Measurements from ENCODE around the gene CD47. TPM values are rescaled to one million over a fixed set of nuclear protein-coding genes. Genes with fewer than 3 reads are reported as not detected.
A peak's percentile ranks its signal among the peaks of the same experiment; 100 is the strongest.

The CD47 gene
- total and polyA plus RNA-seq, 10 of the 15 experiments (the other 5 are each of a cell fraction or from before 2014, with no cell fraction given): 22.9 to 175 (median 81.1) TPM

GRCh38 chr3:108088697-108089096, 2.1 kb downstream of the CD47 start:
- no peaks in the 10 kb centered on the region; the same call in 1 of the 2 replicates for H4K20me1 ChIP-seq (ENCODE audit: control insufficient read depth, insufficient read depth)
- ATAC-seq (peak; percentile 56), FAIRE-seq (peak; percentile 38), DNase-seq (ENCODE audit: low read depth, low spot score) (peak; percentile 71)
- peaks cover 12% of the 10 kb centered on the region; the same call in 1 of the 2 replicates for H3K4me1 ChIP-seq (ENCODE audit: control insufficient read depth, insufficient read depth, low read length)
- H3K4me2 ChIP-seq (ENCODE audit: control insufficient read depth, insufficient read depth): peak overlapping the region; percentile 83
- in situ Hi-C loops (cut with MboI): no loop called here
- H3K27ac ChIP-seq (ENCODE audit: control insufficient read depth, insufficient read depth): peak overlapping the region; percentile 95
- ChIA-PET RAD21 (ENCODE audit: unreplicated experiment) (interaction anchor here (1.1 to 3.3 kb wide), 3 partner anchors 12 to 134 kb away, joined by 3 to 23 read pairs (median 7); no protein-coding TSS in a partner anchor), POLR2A (interaction anchor here (1.0 to 2.5 kb wide), 3 partner anchors 12 to 37 kb away, joined by 3 to 17 read pairs (median 3); no protein-coding TSS in a partner anchor), SMC1A (ENCODE audit: uncharacterized antibody, unreplicated experiment) (interaction anchor here (0.6 to 5.0 kb wide), 9 partner anchors 8 to 219 kb away, joined by 3 to 31 read pairs (median 10); no protein-coding TSS in a partner anchor), CTCF (interaction anchor here (0.6 to 2.0 kb wide), 4 partner anchors 12 to 212 kb away, joined by 3 to 12 read pairs (median 5); no protein-coding TSS in a partner anchor)
- H2AFZ ChIP-seq (ENCODE audit: control insufficient read depth, low read depth, low read length): no peak overlapping the region
- H3K4me3 ChIP-seq: peak overlapping the region; percentile 95
- no peaks in the 10 kb centered on the region for H3K9me3 ChIP-seq (replicated peaks; ENCODE audit: control insufficient read depth, insufficient read depth, low read length)
- WGBS (ENCODE audit: insufficient coverage, insufficient replicate concordance, low lambda C conversion rate, missing lambda C conversion rate): 2% methylated on average over 2 of the region's 2 CpGs
- BruUV-seq (replicated peaks): no TSS peak
- peak overlapping the region; percentile 96 for H3K9ac ChIP-seq (ENCODE audit: control insufficient read depth, insufficient read depth, low read length)
- no peaks in the 10 kb centered on the region for H3K27me3 ChIP-seq (replicated peaks in 1 of 2; ENCODE audit: control insufficient read depth in 2 of 2, insufficient read depth in 2 of 2, low read length in 1 of 2)
- H3K36me3 ChIP-seq (ENCODE audit: control insufficient read depth in 2 of 2, insufficient read depth in 2 of 2, low read length in 1 of 2): peaks cover 0 to 2% of the 10 kb centered on the region in 2 experiments; a peak in 2 of 4 replicates
- H3K79me2 ChIP-seq (ENCODE audit: control insufficient read depth, insufficient read depth, low read length): peaks cover 81% of the 10 kb centered on the region
- intact Hi-C loops (cut with micrococcal nuclease; ENCODE audit: unreplicated experiment): loop anchor here (1.0 to 5.0 kb wide), 3 partner anchors 36 to 319 kb away; no protein-coding TSS in a partner anchor
- TF ChIP-seq KDM1A (IDR thresholded peaks at IDR 0.05; ENCODE audit: borderline replicate concordance) (no peak), BHLHE40 (IDR thresholded peaks at IDR 0.05; ENCODE audit: borderline replicate concordance in 1 of 2, low read depth in 2 of 2, low read length in 1 of 2) (peak in 1 of 2 experiments; percentile 43; a peak in 1 of 4 replicates), POLR2AphosphoS2 (IDR thresholded peaks at IDR 0.05; ENCODE audit: low read depth, low read length) (no peak), SUPT20H (IDR thresholded peaks at IDR 0.05; ENCODE audit: borderline replicate concordance, control insufficient read depth, low read depth, low read length) (no peak), REST (IDR thresholded peaks at IDR 0.05; ENCODE audit: low read depth, low read length) (no peak), CBX5 (IDR thresholded peaks at IDR 0.05; ENCODE audit: low read depth) (no peak), FOS (IDR thresholded peaks at IDR 0.05; ENCODE audit: borderline replicate concordance, extremely low read depth, insufficient read length) (no peak), NFIC (IDR thresholded peaks at IDR 0.05; ENCODE audit: low read depth, low read length) (peak; percentile 80; the same call in 1 of the 2 replicates), NBN (IDR thresholded peaks at IDR 0.05) (peak; percentile 59; the same call in 1 of the 2 replicates), TAF1 (IDR thresholded peaks at IDR 0.05; ENCODE audit: borderline replicate concordance, low read depth, low read length) (no peak), CBX3 (IDR thresholded peaks at IDR 0.05; ENCODE audit: borderline replicate concordance, low read depth) (no peak), TCF7 (IDR thresholded peaks at IDR 0.05; ENCODE audit: borderline replicate concordance) (no peak), ZSCAN29 (IDR thresholded peaks at IDR 0.05) (no peak), PKNOX1 (IDR thresholded peaks at IDR 0.05) (peak; percentile 20; the same call in 1 of the 2 replicates), CREB1 (IDR thresholded peaks at IDR 0.05; ENCODE audit: low read depth) (no peak), ESRRA (IDR thresholded peaks at IDR 0.05; ENCODE audit: low read length) (no peak), MAX (IDR thresholded peaks at IDR 0.05; ENCODE audit: low read depth, low read length) (no peak), HDAC2 (IDR thresholded peaks at IDR 0.05) (no peak)
